BE2C (cell line): ENCODE results near the gene FXYD6.
A peak's percentile ranks its signal among the peaks of the same experiment; 100 is the strongest.

Experiments used
- DNase-seq: peaks from one replicate; pipeline ENCODE4 v3.0.0-alpha.2; 2020
- H3K27me3 ChIP-seq: fragments of 250-450 bp; sonication (Bioruptor Pico); 2 replicates; pipeline ENCODE4 v1.5.1; 2020; ENCODE audit warnings: mild to moderate bottlenecking
- H3K36me3 ChIP-seq: fragments of 250-450 bp; sonication (Bioruptor Pico); 2 replicates; pipeline ENCODE4 v1.5.1; 2020; ENCODE audit warnings: mild to moderate bottlenecking
- H3K4me1 ChIP-seq: fragments of 250-450 bp; sonication (Bioruptor Pico); 2 replicates; pipeline ENCODE4 v1.5.1; 2020
- H3K4me3 ChIP-seq: 2 replicates; pipeline ENCODE4 v1.5.1; 2011; ENCODE audit warnings: low read depth, low read length
- H3K9me3 ChIP-seq: fragments of 250-450 bp; sonication (Bioruptor Pico); 2 replicates; pipeline ENCODE4 v1.5.1; 2020
- CTCF ChIP-seq: IDR thresholded peaks from 2 replicates; pipeline ENCODE4 v1.5.1; 2012; ENCODE audit warnings: mild to moderate bottlenecking, low read depth, low read length

FXYD6 gene

DNA sequence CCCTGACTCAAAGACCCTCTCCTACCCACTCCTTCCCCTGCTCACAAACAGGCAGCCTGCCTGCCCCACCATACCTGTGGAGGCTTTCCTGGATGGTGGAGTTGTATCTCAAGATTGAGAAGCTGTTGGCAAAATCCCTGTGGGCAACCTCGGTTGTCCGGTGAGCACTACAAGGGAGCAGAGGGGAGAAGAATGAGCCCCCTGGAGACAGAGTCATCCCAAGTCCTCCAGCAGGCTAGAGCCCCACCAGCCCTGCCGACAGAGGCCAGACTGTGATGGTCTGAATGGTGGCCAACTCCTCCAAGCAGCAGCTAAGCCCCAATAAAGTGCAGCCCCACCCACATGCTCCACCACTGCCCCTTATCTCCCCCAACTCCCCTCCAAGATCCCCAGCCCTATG is 35.2 kb upstream of the FXYD6 start:
- peaks cover 24% of the 10 kb centered on the region for H3K4me1 ChIP-seq
- H3K9me3 ChIP-seq, result no peaks in the 10 kb centered on the region
- no peaks in the 10 kb centered on the region for H3K36me3 ChIP-seq
- no peaks in the 10 kb centered on the region for H3K27me3 ChIP-seq
- no peak for DNase-seq
- no peak for TF ChIP-seq CTCF
- no peak overlapping the region for H3K4me3 ChIP-seq

- no peaks in the 10 kb centered on the region for H3K27me3 ChIP-seq
- no peaks in the 10 kb centered on the region for H3K9me3 ChIP-seq
- no peak for TF ChIP-seq CTCF
- no peak overlapping the region for H3K4me3 ChIP-seq
- no peaks in the 10 kb centered on the region for H3K36me3 ChIP-seq
- DNase-seq, result no peak
- peaks cover 24% of the 10 kb centered on the region for H3K4me1 ChIP-seq
Measured at GRCh38 chr11:117910941-117911655, 34.6 kb upstream of the FXYD6 start.

GRCh38 chr11:117910525-117910924 is 34.1 kb upstream of the FXYD6 start:
- Histone ChIP-seq H3K36me3 (no peaks in the 10 kb centered on the region), H3K4me3 (no peak overlapping the region), H3K27me3 (no peaks in the 10 kb centered on the region), H3K9me3 (no peaks in the 10 kb centered on the region), H3K4me1 (peaks cover 24% of the 10 kb centered on the region)
- DNase-seq, result no peak
- TF ChIP-seq CTCF, result peak; percentile 30; the same call in 1 of the 2 replicates

DNA sequence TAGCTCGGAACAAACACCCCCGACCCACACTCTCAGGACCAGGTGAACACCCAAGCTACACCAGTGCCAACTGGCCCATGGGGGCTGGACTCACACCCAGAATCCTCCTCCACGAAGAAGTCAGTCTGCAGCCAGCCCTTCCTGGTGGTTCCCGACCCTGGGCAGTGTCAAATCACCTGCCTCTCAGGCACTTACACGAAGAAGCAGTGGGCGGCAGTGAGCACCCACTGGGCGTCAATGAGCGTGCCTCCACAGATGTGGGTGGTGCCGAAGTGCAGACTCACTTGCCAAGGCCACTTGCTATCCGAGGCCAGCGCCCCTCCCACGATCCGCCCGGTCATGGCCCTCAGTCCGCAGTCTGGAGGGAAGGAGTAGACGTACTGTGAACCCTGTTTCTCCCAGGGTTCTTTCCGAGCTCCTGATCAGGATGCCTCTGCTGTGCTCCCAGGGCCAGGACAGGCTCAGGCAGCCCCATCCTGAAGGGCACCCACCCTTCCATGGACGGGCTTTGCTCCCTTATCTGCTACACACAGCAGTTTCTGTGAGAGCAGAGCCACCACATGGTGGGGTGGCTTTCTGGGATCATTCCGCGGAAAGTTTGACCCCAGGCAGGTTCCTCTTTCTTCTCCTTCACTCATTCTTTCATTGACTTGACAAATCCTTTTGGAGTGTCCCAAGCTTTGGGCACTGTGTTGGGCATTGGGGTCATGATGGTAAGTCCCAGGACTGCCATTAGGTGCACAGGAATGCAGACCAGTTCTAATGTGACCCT is 33.3 kb upstream of the FXYD6 start:
- DNase-seq, result no peak
- TF ChIP-seq CTCF, result no peak
- peaks cover 24% of the 10 kb centered on the region for H3K4me1 ChIP-seq

DNA sequence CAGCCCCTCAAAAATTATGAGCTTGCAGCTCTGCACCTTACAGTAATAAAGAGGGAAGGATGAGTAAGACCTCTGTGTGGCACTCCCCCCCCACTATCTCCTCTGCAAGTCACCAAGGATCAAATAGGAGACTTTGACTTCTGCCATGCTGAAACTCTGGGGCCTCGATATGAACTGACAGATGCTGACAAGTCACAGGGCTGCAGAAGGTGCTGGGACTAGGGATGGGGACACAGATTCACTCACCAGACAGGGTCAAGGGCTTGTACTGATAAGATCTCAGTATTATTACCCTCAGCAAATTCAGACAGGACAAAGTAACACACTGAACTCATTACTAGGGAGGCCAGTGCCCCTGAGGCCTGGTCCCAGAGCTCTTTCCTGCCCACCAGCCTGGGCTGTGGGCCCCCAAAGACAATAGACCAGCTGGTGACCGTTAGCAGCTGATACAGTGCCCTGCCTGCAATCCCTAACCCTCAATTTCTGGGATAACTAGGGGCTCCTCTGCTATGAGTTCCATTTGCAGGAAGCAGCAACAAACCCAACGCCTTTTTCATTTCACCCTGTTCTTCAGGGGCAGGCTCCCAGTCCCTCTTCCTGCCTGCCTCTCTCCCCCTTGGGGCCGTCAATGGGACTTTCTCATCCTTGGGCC is 32.6 kb upstream of the FXYD6 start:
- TF ChIP-seq CTCF, result no peak
- peak; percentile 68 for DNase-seq
- Histone ChIP-seq H3K9me3 (no peaks in the 10 kb centered on the region), H3K27me3 (no peaks in the 10 kb centered on the region), H3K4me1 (peaks cover 29% of the 10 kb centered on the region), H3K36me3 (no peaks in the 10 kb centered on the region), H3K4me3 (no peak overlapping the region)

More for the DNA sequence above, 33.3 kb upstream of the FXYD6 start:
- H3K4me3 ChIP-seq, result no peak overlapping the region
- H3K36me3 ChIP-seq, result no peaks in the 10 kb centered on the region
- H3K27me3 ChIP-seq, result no peaks in the 10 kb centered on the region
- H3K9me3 ChIP-seq, result no peaks in the 10 kb centered on the region
